Activated CD4-positive, alpha-beta T cell treated with anti-CD3 and anti-CD28 coated beads for 1 hour (primary cell): ENCODE measurements around the gene ZNF521.

Experiments
- DNase-seq: peaks from one replicate; pipeline ENCODE4 v3.0.0-alpha.2; 2020

Gene ZNF521

GRCh38 chr18:25335062-25335461 is 16.9 kb downstream of the ZNF521 start:
- no peak for DNase-seq

- no peak for DNase-seq
These were observed 17.4 kb downstream of the ZNF521 start for GRCh38 chr18:25334588-25334987.

- DNase-seq = no peak
These were observed 20.0 kb downstream of the ZNF521 start for GRCh38 chr18:25332002-25332401.

GRCh38 chr18:25329783-25330182 is 22.2 kb downstream of the ZNF521 start:
- DNase-seq = no peak

- DNase-seq = no peak
These were observed 24.4 kb downstream of the ZNF521 start for GRCh38 chr18:25327584-25327983.

GRCh38 chr18:25326361-25326952 is 25.5 kb downstream of the ZNF521 start:
- DNase-seq = no peak

GRCh38 chr18:25322806-25323205 is 29.2 kb downstream of the ZNF521 start:
- no peak for DNase-seq

- DNase-seq = no peak
These were observed 35.5 kb downstream of the ZNF521 start for GRCh38 chr18:25316381-25317018.

- DNase-seq = no peak
These were observed 37.2 kb downstream of the ZNF521 start for GRCh38 chr18:25314838-25315190.

GRCh38 chr18:25314151-25314837 is 37.7 kb downstream of the ZNF521 start:
- no peak for DNase-seq

- no peak for DNase-seq
These were observed 38.7 kb downstream of the ZNF521 start for GRCh38 chr18:25313268-25313667.

- DNase-seq = no peak
These were observed 41.9 kb downstream of the ZNF521 start for GRCh38 chr18:25310045-25310444.

GRCh38 chr18:25308381-25308780 is 43.6 kb downstream of the ZNF521 start:
- DNase-seq = no peak

- DNase-seq = no peak
These were observed 44.8 kb downstream of the ZNF521 start for GRCh38 chr18:25307192-25307591.

GRCh38 chr18:25306671-25307070 is 45.3 kb downstream of the ZNF521 start:
- DNase-seq = no peak

- DNase-seq = no peak
These were observed 46.4 kb downstream of the ZNF521 start for GRCh38 chr18:25305584-25305983.

- DNase-seq = no peak
These were observed 51.5 kb downstream of the ZNF521 start for GRCh38 chr18:25300492-25300891.

GRCh38 chr18:25299426-25300300 is 52.3 kb downstream of the ZNF521 start:
- no peak for DNase-seq

- no peak for DNase-seq
These were observed 53.1 kb downstream of the ZNF521 start for GRCh38 chr18:25298853-25299274.

GRCh38 chr18:25295624-25296138 is 56.3 kb downstream of the ZNF521 start:
- no peak for DNase-seq

- DNase-seq = no peak
These were observed 60.8 kb downstream of the ZNF521 start for GRCh38 chr18:25291150-25291549.

GRCh38 chr18:25289001-25289631 is 62.9 kb downstream of the ZNF521 start:
- no peak for DNase-seq
